MM.1S (cell line): ENCODE results near the gene NOXRED1.
"Not testable (repeated sequence)": the region's sequence is repeated elsewhere in the genome, so short reads cannot be mapped to it uniquely, and the experiment has no call there.

Experiments
- DNase-seq: peaks from one replicate; pipeline ENCODE4 v3.0.0-alpha.2; 2015
- H2AFZ ChIP-seq: fragments of 300-600 bp; sonication (generic); 2 replicates; pipeline ENCODE4 v1.6.0; 2016; ENCODE audit warnings: antibody characterized with exemption, low read length
- H3F3A ChIP-seq: fragments of 300-600 bp; sonication (generic); 2 replicates; pipeline ENCODE4 v1.6.1; 2016; ENCODE audit warnings: mild to moderate bottlenecking, antibody characterized with exemption, low read length, moderate library complexity, mixed read lengths; ENCODE audit not compliant: insufficient read depth
- H3K27ac ChIP-seq: fragments of 300-600 bp; sonication (generic); 2 replicates; pipeline ENCODE4 v1.5.1; 2016; ENCODE audit warnings: mild to moderate bottlenecking, low read length
- H3K27me3 ChIP-seq: fragments of 300-600 bp; sonication (generic); replicated peaks from 2 replicates; pipeline ENCODE4 v1.6.0; 2016; ENCODE audit warnings: low read length; ENCODE audit not compliant: insufficient read depth
- H3K36me3 ChIP-seq: fragments of 300-600 bp; sonication (generic); replicated peaks from 2 replicates; pipeline ENCODE4 v1.6.1; 2016; ENCODE audit warnings: mild to moderate bottlenecking, low read length, mixed read lengths; ENCODE audit not compliant: insufficient read depth
- H3K4me1 ChIP-seq: fragments of 300-600 bp; sonication (generic); 2 replicates; pipeline ENCODE4 v1.6.1; 2016; ENCODE audit warnings: low read length, mixed read lengths
- H3K4me2 ChIP-seq: fragments of 300-600 bp; sonication (generic); 2 replicates; pipeline ENCODE4 v1.6.0; 2016; ENCODE audit warnings: low read depth, low read length
- H3K4me3 ChIP-seq: fragments of 300-600 bp; sonication (generic); 2 replicates; pipeline ENCODE4 v1.5.1; 2016; ENCODE audit warnings: low read length, mixed read lengths
- H3K79me2 ChIP-seq: fragments of 300-600 bp; sonication (generic); 2 replicates; pipeline ENCODE4 v1.6.1; 2016; ENCODE audit warnings: mixed run types, low read length, mixed read lengths
- H3K9ac ChIP-seq: fragments of 300-600 bp; sonication (generic); 2 replicates; pipeline ENCODE4 v1.6.1; 2016; ENCODE audit warnings: low read length, mixed read lengths
- H3K9me2 ChIP-seq: fragments of 300-600 bp; sonication (generic); replicated peaks from 2 replicates; pipeline ENCODE4 v1.6.1; 2016; ENCODE audit warnings: mild to moderate bottlenecking, low read length, mixed read lengths; ENCODE audit not compliant: insufficient read depth
- H3K9me3 ChIP-seq: fragments of 300-600 bp; sonication (generic); replicated peaks from 2 replicates; pipeline ENCODE4 v1.6.1; 2016; ENCODE audit warnings: mild to moderate bottlenecking, low read length, mixed read lengths; ENCODE audit not compliant: insufficient read depth
- H4K20me1 ChIP-seq: fragments of 300-600 bp; sonication (generic); 2 replicates; pipeline ENCODE4 v1.6.1; 2016; ENCODE audit warnings: mild to moderate bottlenecking, low read length, moderate library complexity, mixed read lengths; ENCODE audit not compliant: insufficient read depth
- EZH2 ChIP-seq: fragments of 300-600 bp; sonication (generic); optimal IDR thresholded peaks from 2 replicates; pipeline ENCODE3; 2017; ENCODE audit warnings: low read depth, mild to moderate bottlenecking, antibody characterized with exemption, low read length, mixed read lengths
- EZH2phosphoT487 ChIP-seq: fragments of 300-600 bp; sonication (generic); IDR thresholded peaks from 2 replicates; pipeline ENCODE4 v1.6.1; 2018; ENCODE audit warnings: antibody characterized with exemption, low read length
- TF ChIP-seq, protein P1 (sequence below): fragments of 300-600 bp; sonication (generic); IDR thresholded peaks from 2 replicates; pipeline ENCODE4 v1.5.1; 2016; ENCODE audit warnings: antibody characterized with exemption, low read length, mixed read lengths

The NOXRED1 gene

GRCh38 chr14:77421201-77421600 is 2.1 kb downstream of the NOXRED1 start:
- H3K4me2 ChIP-seq: no peak overlapping the region
- no peaks in the 10 kb centered on the region for H3K27me3 ChIP-seq
- H3F3A ChIP-seq: no peaks in the 10 kb centered on the region
- no peaks in the 10 kb centered on the region for H3K79me2 ChIP-seq
- H3K27ac ChIP-seq: no peak overlapping the region
- H3K9me2 ChIP-seq: no peaks in the 10 kb centered on the region
- H3K9ac ChIP-seq: no peak overlapping the region
- no peaks in the 10 kb centered on the region for H3K36me3 ChIP-seq
- H2AFZ ChIP-seq: no peak overlapping the region
- no peak overlapping the region for H3K4me3 ChIP-seq
- H3K9me3 ChIP-seq: no peaks in the 10 kb centered on the region
- TF ChIP-seq EZH2 (no peak), EZH2phosphoT487 (no peak)
- TF ChIP-seq, protein P1, sequence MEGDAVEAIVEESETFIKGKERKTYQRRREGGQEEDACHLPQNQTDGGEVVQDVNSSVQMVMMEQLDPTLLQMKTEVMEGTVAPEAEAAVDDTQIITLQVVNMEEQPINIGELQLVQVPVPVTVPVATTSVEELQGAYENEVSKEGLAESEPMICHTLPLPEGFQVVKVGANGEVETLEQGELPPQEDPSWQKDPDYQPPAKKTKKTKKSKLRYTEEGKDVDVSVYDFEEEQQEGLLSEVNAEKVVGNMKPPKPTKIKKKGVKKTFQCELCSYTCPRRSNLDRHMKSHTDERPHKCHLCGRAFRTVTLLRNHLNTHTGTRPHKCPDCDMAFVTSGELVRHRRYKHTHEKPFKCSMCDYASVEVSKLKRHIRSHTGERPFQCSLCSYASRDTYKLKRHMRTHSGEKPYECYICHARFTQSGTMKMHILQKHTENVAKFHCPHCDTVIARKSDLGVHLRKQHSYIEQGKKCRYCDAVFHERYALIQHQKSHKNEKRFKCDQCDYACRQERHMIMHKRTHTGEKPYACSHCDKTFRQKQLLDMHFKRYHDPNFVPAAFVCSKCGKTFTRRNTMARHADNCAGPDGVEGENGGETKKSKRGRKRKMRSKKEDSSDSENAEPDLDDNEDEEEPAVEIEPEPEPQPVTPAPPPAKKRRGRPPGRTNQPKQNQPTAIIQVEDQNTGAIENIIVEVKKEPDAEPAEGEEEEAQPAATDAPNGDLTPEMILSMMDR: no peak
- no peaks in the 10 kb centered on the region for H3K4me1 ChIP-seq
- no peaks in the 10 kb centered on the region for H4K20me1 ChIP-seq
- DNase-seq: no peak

DNA sequence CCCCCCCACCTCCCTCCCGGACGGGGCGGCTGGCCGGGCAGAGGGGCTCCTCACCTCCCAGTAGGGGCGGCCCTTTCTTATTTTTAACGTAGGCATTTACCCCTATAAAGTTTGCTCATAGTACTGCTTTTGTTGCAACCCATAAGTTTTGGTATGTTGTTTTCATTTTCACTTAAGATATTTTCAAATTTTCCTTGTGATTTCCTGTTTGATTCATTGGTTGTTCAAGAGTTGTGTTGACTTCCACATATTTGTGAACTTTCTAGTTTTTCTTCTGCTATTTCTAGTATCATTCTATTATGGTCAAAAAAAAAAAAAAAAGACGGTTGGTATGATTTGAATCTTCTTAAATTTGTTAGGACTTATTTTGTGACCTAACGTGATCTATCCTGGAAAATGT is 6.5 kb downstream of the NOXRED1 start:
- H3K4me2 ChIP-seq: no peak overlapping the region

DNA sequence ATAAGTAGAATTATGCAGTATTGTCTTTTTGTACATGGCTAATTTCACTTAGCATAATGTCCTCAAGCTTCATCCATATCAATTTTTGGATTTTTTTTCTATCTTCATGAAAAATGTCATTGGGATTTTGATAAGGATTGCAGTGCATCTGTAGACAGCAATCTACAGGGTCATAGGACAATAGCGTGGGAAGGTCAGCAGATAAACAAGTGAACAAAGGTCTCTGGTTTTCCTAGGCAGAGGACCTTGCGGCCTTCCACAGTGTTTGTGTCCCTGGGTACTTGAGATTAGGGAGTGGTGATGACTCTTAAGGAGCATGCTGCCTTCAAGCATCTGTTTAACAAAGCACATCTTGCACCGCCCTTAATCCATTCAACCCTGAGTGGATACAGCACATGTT is 7.2 kb downstream of the NOXRED1 start:
- not testable (repeated sequence) for H3K9me2 ChIP-seq, H3K36me3 ChIP-seq, H3F3A ChIP-seq

More for the DNA sequence above, 6.5 kb downstream of the NOXRED1 start:
- Histone ChIP-seq H3K9ac (no peak overlapping the region), H3K4me1 (no peaks in the 10 kb centered on the region), H3K27me3 (no peaks in the 10 kb centered on the region), H3K27ac (no peak overlapping the region), H3K36me3 (no peaks in the 10 kb centered on the region), H3K79me2 (no peaks in the 10 kb centered on the region), H3K9me3 (no peaks in the 10 kb centered on the region), H3K4me3 (no peak overlapping the region), H4K20me1 (no peaks in the 10 kb centered on the region), H3K9me2 (no peaks in the 10 kb centered on the region), H2AFZ (no peak overlapping the region), H3F3A (no peaks in the 10 kb centered on the region)
- TF ChIP-seq EZH2: no peak
- TF ChIP-seq EZH2phosphoT487: no peak
- TF ChIP-seq, protein P1: no peak
- no peak for DNase-seq

DNA sequence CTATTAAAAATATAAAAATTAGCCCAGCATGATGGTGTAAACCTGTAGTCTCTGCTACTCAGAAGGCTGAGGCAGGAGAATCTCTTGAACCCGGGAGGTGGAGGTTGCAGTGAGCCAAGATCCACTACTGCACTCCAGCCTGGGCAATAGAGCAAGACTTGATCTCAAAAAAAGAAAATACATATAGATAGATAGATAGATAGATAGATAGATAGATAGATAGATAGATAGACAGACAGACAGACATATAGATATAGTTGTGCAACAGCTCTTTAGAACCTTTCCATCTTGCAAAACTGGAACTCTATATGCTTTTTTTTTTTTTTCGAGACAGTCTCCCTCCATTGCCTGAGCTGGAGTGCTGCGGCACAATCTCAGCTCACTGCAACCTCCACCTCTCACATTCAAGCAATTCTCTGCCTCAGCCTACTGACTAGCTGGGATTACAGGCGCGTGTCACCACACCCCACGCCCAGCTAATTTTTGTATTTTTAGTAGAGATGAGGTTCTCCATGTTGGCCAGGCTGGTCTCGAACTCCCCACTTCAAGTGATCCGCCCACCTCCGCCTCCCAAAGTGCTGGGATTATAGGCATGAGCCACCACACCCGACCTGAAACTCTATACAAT is 7.8 kb downstream of the NOXRED1 start:
- DNase-seq, H3K36me3 ChIP-seq, H3K9me2 ChIP-seq, H3K79me2 ChIP-seq, H3K9me3 ChIP-seq, H4K20me1 ChIP-seq, H3K27ac ChIP-seq, H3K4me1 ChIP-seq, H3F3A ChIP-seq, H3K9ac ChIP-seq, H3K4me2 ChIP-seq, H2AFZ ChIP-seq, H3K4me3 ChIP-seq, H3K27me3 ChIP-seq: not testable (repeated sequence)

More for the DNA sequence above, 7.2 kb downstream of the NOXRED1 start:
- not testable (repeated sequence) for H3K4me1 ChIP-seq, H3K27ac ChIP-seq, H3K9me3 ChIP-seq, H2AFZ ChIP-seq, H3K4me2 ChIP-seq, H3K27me3 ChIP-seq, H3K4me3 ChIP-seq, H3K79me2 ChIP-seq, DNase-seq, H3K9ac ChIP-seq, H4K20me1 ChIP-seq
